GM18517 (cell line): ENCODE measurements around the gene TBC1D10B.
"Not testable (repeated sequence)": the region's sequence is repeated elsewhere in the genome, so short reads cannot be mapped to it uniquely, and the experiment has no call there.

Source experiments
- ATAC-seq: cut with Tn5 transposase; IDR thresholded peaks from one replicate; pipeline ENCODE4 v1.9.1; 2021; ENCODE audit warnings: mild to moderate bottlenecking, moderate library complexity; ENCODE audit not compliant: unreplicated experiment

TBC1D10B gene

GRCh38 chr16:30398661-30399434 is 28.6 kb upstream of the TBC1D10B start:
- no peak for ATAC-seq

- no peak for ATAC-seq
Measured at GRCh38 chr16:30397776-30398660, 27.7 kb upstream of the TBC1D10B start.

GRCh38 chr16:30397056-30397455 is 26.8 kb upstream of the TBC1D10B start:
- ATAC-seq, result no peak

GRCh38 chr16:30396627-30397026 is 26.3 kb upstream of the TBC1D10B start:
- ATAC-seq, result not testable (repeated sequence)

GRCh38 chr16:30395992-30396585 is 25.8 kb upstream of the TBC1D10B start:
- no peak for ATAC-seq

GRCh38 chr16:30395155-30395991 is 25.1 kb upstream of the TBC1D10B start, which contains the start of gene ZNF48:
Gene ZNF48 (plus strand): TSS chr16:30395420. CDS start chr16:30395795, 375 bp downstream.
- ATAC-seq, result peak; percentile 59

GRCh38 chr16:30394592-30395154 is 24.4 kb upstream of the TBC1D10B start:
- no peak for ATAC-seq

- ATAC-seq, result no peak
Measured at GRCh38 chr16:30383521-30383920, 13.2 kb upstream of the TBC1D10B start.

GRCh38 chr16:30382111-30382881 is 12.0 kb upstream of the TBC1D10B start, which contains the start of gene SEPTIN1:
Gene SEPTIN1 (minus strand): TSS chr16:30382561. CDS start chr16:30382542, 19 bp downstream.
- no peak for ATAC-seq

GRCh38 chr16:30381291-30382041 is 11.2 kb upstream of the TBC1D10B start:
- ATAC-seq, result no peak

- no peak for ATAC-seq
Measured at GRCh38 chr16:30380803-30381208, 10.5 kb upstream of the TBC1D10B start.

- ATAC-seq, result no peak
Measured at GRCh38 chr16:30380072-30380802, 9.9 kb upstream of the TBC1D10B start.

GRCh38 chr16:30379158-30379783 is 9.0 kb upstream of the TBC1D10B start:
- no peak for ATAC-seq

- ATAC-seq, result peak; percentile 81
Measured at GRCh38 chr16:30378236-30379157, 8.2 kb upstream of the TBC1D10B start.

GRCh38 chr16:30377812-30378235 is 7.5 kb upstream of the TBC1D10B start:
- ATAC-seq, result peak; percentile 38

GRCh38 chr16:30377050-30377811 is 6.9 kb upstream of the TBC1D10B start:
- ATAC-seq, result no peak
